Measurements from ENCODE around the gene ZMAT5.

The ZMAT5 gene

GRCh38 chr22:29753808-29754657 lies 12.8 kb downstream of the ZMAT5 start:
- no peak for DNase-seq (ENCODE audit: low read depth)

GRCh38 chr22:29751669-29752068 lies 15.1 kb downstream of the ZMAT5 start:
- DNase-seq (ENCODE audit: low read depth): no peak

- DNase-seq (ENCODE audit: low read depth): no peak
These were observed 16.0 kb downstream of the ZMAT5 start for GRCh38 chr22:29750559-29751538.

GRCh38 chr22:29750029-29750428 lies 16.8 kb downstream of the ZMAT5 start:
- DNase-seq (ENCODE audit: low read depth): no peak

GRCh38 chr22:29748248-29748893 lies 18.4 kb downstream of the ZMAT5 start:
- DNase-seq (ENCODE audit: low read depth): no peak

- DNase-seq (ENCODE audit: low read depth): no peak
These were observed 19.0 kb downstream of the ZMAT5 start for GRCh38 chr22:29747832-29748231.

- peak; percentile 81 for DNase-seq (ENCODE audit: low read depth)
These were observed 21.9 kb downstream of the ZMAT5 start for GRCh38 chr22:29744902-29745301.

- no peak for DNase-seq (ENCODE audit: low read depth)
These were observed 24.5 kb downstream of the ZMAT5 start for GRCh38 chr22:29742326-29742725.

- DNase-seq (ENCODE audit: low read depth): no peak
These were observed 24.9 kb downstream of the ZMAT5 start for GRCh38 chr22:29741926-29742325.

GRCh38 chr22:29740216-29740615 lies 26.6 kb downstream of the ZMAT5 start:
- DNase-seq (ENCODE audit: low read depth): no peak

- DNase-seq (ENCODE audit: low read depth): no peak
These were observed 27.4 kb downstream of the ZMAT5 start for GRCh38 chr22:29739346-29739875.

GRCh38 chr22:29738118-29738815 lies 28.5 kb downstream of the ZMAT5 start:
- DNase-seq (ENCODE audit: low read depth): no peak

- peak; percentile 15 for DNase-seq (ENCODE audit: low read depth)
These were observed 29.3 kb downstream of the ZMAT5 start for GRCh38 chr22:29737251-29738117.

- no peak for DNase-seq (ENCODE audit: low read depth)
These were observed 31.4 kb downstream of the ZMAT5 start for GRCh38 chr22:29735416-29735815.

GRCh38 chr22:29734838-29735237 lies 32.0 kb downstream of the ZMAT5 start:
- no peak for DNase-seq (ENCODE audit: low read depth)

- no peak for DNase-seq (ENCODE audit: low read depth)
These were observed 32.4 kb downstream of the ZMAT5 start for GRCh38 chr22:29734406-29734805.

- DNase-seq (ENCODE audit: low read depth): no peak
These were observed 33.2 kb downstream of the ZMAT5 start for GRCh38 chr22:29733362-29734201.

GRCh38 chr22:29732883-29733282 lies 33.9 kb downstream of the ZMAT5 start:
- DNase-seq (ENCODE audit: low read depth): no peak

GRCh38 chr22:29731058-29731850 lies 35.6 kb downstream of the ZMAT5 start:
- no peak for DNase-seq (ENCODE audit: low read depth)

All from fibroblast of gingiva (primary cell).